Keratinocyte (primary cell): Measurements from ENCODE around the gene KCTD13. TPM values are rescaled to one million over a fixed set of nuclear protein-coding genes. Genes with fewer than 3 reads are reported as not detected.

Experiments
- DNase-seq: peaks from one replicate; pipeline ENCODE4 v3.0.0-alpha.2; 2011; ENCODE audit warnings: low read depth, missing footprints, low spot score
- FAIRE-seq: peaks from 2 replicates; lab custom pipeline; 2011; peaks lifted over from hg19 to GRCh38; lab: Jason Lieb, UNC
- H2AFZ ChIP-seq: 2 replicates; pipeline ENCODE4 v1.6.0; 2012; ENCODE audit warnings: low read length, control low read depth, inconsistent platforms; ENCODE audit not compliant: control insufficient read depth
- H3K27ac ChIP-seq: 2 replicates; pipeline ENCODE4 v1.5.1; 2011; ENCODE audit warnings: low read length; ENCODE audit not compliant: control insufficient read depth, insufficient read depth
- H3K27me3 ChIP-seq: 3 replicates; pipeline ENCODE4 v1.6.0; 2011; ENCODE audit warnings: low read length; ENCODE audit not compliant: control insufficient read depth, insufficient read depth; ENCODE audit errors: extremely low read depth
- H3K36me3 ChIP-seq, 2 experiments: 2 replicates in 1 of 2; 3 replicates in 1 of 2; pipeline ENCODE4 v1.5.1; 2011; ENCODE audit warnings: low read length in 2 of 2, mild to moderate bottlenecking in 1 of 2; ENCODE audit not compliant: control insufficient read depth in 2 of 2, insufficient read depth in 2 of 2; ENCODE audit errors: extremely low read depth in 1 of 2
- H3K4me1 ChIP-seq: 3 replicates; pipeline ENCODE4 v1.5.1; 2011; ENCODE audit warnings: low read length; ENCODE audit not compliant: control insufficient read depth, insufficient read depth; ENCODE audit errors: extremely low read depth
- H3K4me2 ChIP-seq: 3 replicates; pipeline ENCODE4 v1.6.0; 2011; ENCODE audit warnings: low read depth, low read length; ENCODE audit not compliant: control insufficient read depth, insufficient read depth; ENCODE audit errors: extremely low read depth
- H3K4me3 ChIP-seq, 3 experiments: fragments of 200-600 bp in 1 of 3; sonication (generic) in 1 of 3; 2 replicates in 2 of 3; 3 replicates in 1 of 3; pipeline ENCODE4 v1.5.1; 2011 to 2016; ENCODE audit warnings: low read length in 3 of 3, mild to moderate bottlenecking in 3 of 3, control low read depth in 2 of 3, inconsistent platforms in 1 of 3, low read depth in 1 of 3, mixed read lengths in 1 of 3, mixed run types in 1 of 3, moderate library complexity in 1 of 3; ENCODE audit not compliant: control insufficient read depth in 2 of 3, insufficient read depth in 2 of 3; ENCODE audit errors: extremely low read depth in 1 of 3
- H3K79me2 ChIP-seq: 2 replicates; pipeline ENCODE4 v1.6.0; 2012; ENCODE audit warnings: low read length; ENCODE audit not compliant: control insufficient read depth, insufficient read depth
- H3K9ac ChIP-seq: 3 replicates; pipeline ENCODE4 v1.6.0; 2011; ENCODE audit warnings: low read length; ENCODE audit not compliant: control insufficient read depth, insufficient read depth; ENCODE audit errors: extremely low read depth
- H3K9me1 ChIP-seq: 3 replicates; pipeline ENCODE4 v1.6.0; 2011; ENCODE audit warnings: low read length; ENCODE audit not compliant: control insufficient read depth, insufficient read depth; ENCODE audit errors: extremely low read depth
- H3K9me3 ChIP-seq: 2 replicates; pipeline ENCODE4 v1.5.1; 2012; ENCODE audit warnings: low read depth, low read length; ENCODE audit not compliant: control insufficient read depth
- H4K20me1 ChIP-seq: 3 replicates; pipeline ENCODE4 v1.6.0; 2011; ENCODE audit warnings: low read length; ENCODE audit not compliant: control insufficient read depth, insufficient read depth; ENCODE audit errors: extremely low read depth
- CTCF ChIP-seq, 3 experiments: IDR thresholded peaks in 1 of 3; conservative IDR thresholded peaks in 1 of 3; optimal IDR thresholded peaks in 1 of 3; 2 replicates in 2 of 3; 3 replicates in 1 of 3; pipeline versions ENCODE3 to v1.5.1; 2011; ENCODE audit warnings: low read length in 3 of 3, mild to moderate bottlenecking in 3 of 3, moderate library complexity in 2 of 3, control low read depth in 1 of 3, inconsistent platforms in 1 of 3; ENCODE audit not compliant: insufficient read depth in 2 of 3; ENCODE audit errors: extremely low read depth in 1 of 3
- EZH2 ChIP-seq: IDR thresholded peaks from one replicate; pipeline ENCODE4 v1.6.1; 2012; ENCODE audit warnings: inconsistent platforms, mild to moderate bottlenecking, low read length, moderate library complexity
- dilution Hi-C: fragments of 300-500 bp; cut with MboI; formaldehyde crosslinking; loops from one replicate; pipeline ENCODE4 v1.7.0; 2020; ENCODE audit warnings: low sequenced_read_pairs; ENCODE audit not compliant: extremely low pct_ligation_motif_present
- polyA plus RNA-seq, 5 experiments: library from polyadenylated mRNA; depleted of rRNA in 3 of 5; stranded (reverse) in 3 of 5; stranded (forward) in 1 of 5; unstranded in 1 of 5; fragments of >200 nt; gene quantifications; 1 replicate in 1 of 5; 2 replicates in 3 of 5; 3 replicates in 1 of 5; pipeline versions ENCODE4 v1.2.1 to v1.2.3, GENCODE V29; 2011 to 2012; ENCODE audit warnings: missing spikeins in 2 of 5, low read depth in 1 of 5, low replicate concordance in 1 of 5

KCTD13 gene
- polyA plus RNA-seq, 1 donor (not counting 4 experiments of a cell fraction or from before 2014, with no cell fraction given): 9.2 TPM

GRCh38 chr16:29905668-29906067 is 20.4 kb downstream of the KCTD13 start:
- Histone ChIP-seq H3K4me2 (no peak overlapping the region), H2AFZ (no peak overlapping the region), H3K9me1 (no peaks in the 10 kb centered on the region), H3K27ac (no peak overlapping the region), H3K27me3 (no peaks in the 10 kb centered on the region), H3K36me3 (peaks cover 0 to 2% of the 10 kb centered on the region in 2 experiments), H3K9me3 (no peaks in the 10 kb centered on the region), H3K9ac (no peak overlapping the region), H4K20me1 (no peaks in the 10 kb centered on the region), H3K4me1 (peaks cover under 1% of the 10 kb centered on the region), H3K4me3 (no peak overlapping the region), H3K79me2 (no peaks in the 10 kb centered on the region)
- TF ChIP-seq EZH2 (no peak), CTCF (optimal IDR thresholded peaks at IDR 0.05 in 1 of 3, IDR thresholded peaks at IDR 0.05 in 1 of 3, conservative IDR thresholded peaks at IDR 0.05 in 1 of 3; ENCODE audit: extremely low read depth in 1 of 3, insufficient read depth in 2 of 3, low read length in 3 of 3) (no peak)
- DNase-seq: no peak
- dilution Hi-C loops: no loop called here
- FAIRE-seq: no peak

- FAIRE-seq (no peak), DNase-seq (no peak)
- Histone ChIP-seq H3K4me1 (peaks cover 2% of the 10 kb centered on the region), H3K4me2 (no peak overlapping the region), H3K9ac (no peak overlapping the region), H3K9me3 (no peaks in the 10 kb centered on the region), H3K27me3 (no peaks in the 10 kb centered on the region), H3K36me3 (peaks cover 0 to 2% of the 10 kb centered on the region in 2 experiments), H3K27ac (no peak overlapping the region), H2AFZ (no peak overlapping the region), H3K4me3 (no peak overlapping the region), H4K20me1 (no peaks in the 10 kb centered on the region), H3K79me2 (no peaks in the 10 kb centered on the region), H3K9me1 (no peaks in the 10 kb centered on the region)
- TF ChIP-seq CTCF (optimal IDR thresholded peaks at IDR 0.05 in 1 of 3, IDR thresholded peaks at IDR 0.05 in 1 of 3, conservative IDR thresholded peaks at IDR 0.05 in 1 of 3; ENCODE audit: extremely low read depth in 1 of 3, insufficient read depth in 2 of 3, low read length in 3 of 3): no peak
- TF ChIP-seq EZH2: no peak
- dilution Hi-C loops: no loop called here
Observed at GRCh38 chr16:29904947-29905346, 21.1 kb downstream of the KCTD13 start.
